GM18502 (cell line): ENCODE results near the gene SLC34A3.
"Not testable (repeated sequence)": the region's sequence is repeated elsewhere in the genome, so short reads cannot be mapped to it uniquely, and the experiment has no call there.

ENCODE experiments used
- ATAC-seq: cut with Tn5 transposase; IDR thresholded peaks from one replicate; pipeline ENCODE4 v1.9.1; 2021; ENCODE audit warnings: mild to moderate bottlenecking; ENCODE audit not compliant: unreplicated experiment, poor library complexity

SLC34A3 gene

DNA sequence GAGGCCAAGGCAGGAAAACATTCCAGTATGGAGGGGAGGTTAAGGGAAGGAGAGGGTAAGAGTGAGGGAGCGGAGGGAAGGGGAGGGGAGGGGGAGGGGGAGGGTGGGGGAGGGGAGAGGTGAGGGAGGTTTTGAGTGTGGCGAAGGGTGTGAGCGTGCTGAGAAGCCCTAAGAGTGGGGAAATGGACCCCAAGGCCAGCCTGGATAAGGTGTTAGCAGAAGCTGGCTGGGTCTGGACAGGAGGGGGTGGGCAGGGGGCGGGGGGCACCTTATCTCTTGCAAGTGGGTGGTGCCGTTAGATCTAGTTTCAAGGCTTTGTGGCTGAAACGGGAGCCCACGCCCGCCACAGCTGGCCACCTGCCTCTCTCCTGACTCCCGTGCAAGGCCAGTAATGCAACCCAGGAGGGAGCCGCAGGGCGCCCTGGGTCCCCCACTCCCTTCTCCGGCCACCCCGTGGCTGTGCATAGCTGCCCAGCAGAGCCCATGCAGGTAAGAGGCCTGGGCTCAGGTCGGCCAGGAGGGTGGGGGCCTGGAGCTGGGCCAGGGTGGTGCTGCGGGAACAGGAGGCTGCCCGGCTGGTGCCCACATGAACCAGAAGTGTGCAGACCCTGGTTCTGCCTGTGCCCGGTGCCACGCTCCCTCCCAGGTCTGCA, 2.7 kb upstream of the SLC34A3 start:
- ATAC-seq = no peak

DNA sequence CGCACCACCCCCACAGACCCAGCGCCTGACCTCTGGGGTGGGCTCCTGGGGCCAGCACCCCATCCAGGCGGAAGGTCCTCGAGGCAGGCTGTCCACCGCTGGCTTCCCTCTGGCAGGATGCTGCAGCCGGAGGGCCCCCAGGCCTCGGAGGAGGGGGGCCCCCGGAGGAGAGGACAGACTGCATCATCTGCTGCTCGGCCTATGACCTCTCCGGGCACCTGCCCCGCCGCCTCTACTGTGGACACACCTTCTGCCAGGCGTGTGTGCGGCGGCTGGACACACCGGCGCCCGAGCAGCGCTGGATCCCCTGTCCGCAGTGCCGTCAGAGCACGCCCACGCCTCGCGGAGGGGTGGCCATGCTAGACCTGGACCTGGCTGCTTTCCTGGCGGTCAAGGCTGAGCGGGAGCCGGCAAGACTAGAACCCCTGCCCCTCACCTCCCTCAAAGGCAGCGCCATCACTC, 2.2 kb upstream of the SLC34A3 start:
- ATAC-seq = no peak

DNA sequence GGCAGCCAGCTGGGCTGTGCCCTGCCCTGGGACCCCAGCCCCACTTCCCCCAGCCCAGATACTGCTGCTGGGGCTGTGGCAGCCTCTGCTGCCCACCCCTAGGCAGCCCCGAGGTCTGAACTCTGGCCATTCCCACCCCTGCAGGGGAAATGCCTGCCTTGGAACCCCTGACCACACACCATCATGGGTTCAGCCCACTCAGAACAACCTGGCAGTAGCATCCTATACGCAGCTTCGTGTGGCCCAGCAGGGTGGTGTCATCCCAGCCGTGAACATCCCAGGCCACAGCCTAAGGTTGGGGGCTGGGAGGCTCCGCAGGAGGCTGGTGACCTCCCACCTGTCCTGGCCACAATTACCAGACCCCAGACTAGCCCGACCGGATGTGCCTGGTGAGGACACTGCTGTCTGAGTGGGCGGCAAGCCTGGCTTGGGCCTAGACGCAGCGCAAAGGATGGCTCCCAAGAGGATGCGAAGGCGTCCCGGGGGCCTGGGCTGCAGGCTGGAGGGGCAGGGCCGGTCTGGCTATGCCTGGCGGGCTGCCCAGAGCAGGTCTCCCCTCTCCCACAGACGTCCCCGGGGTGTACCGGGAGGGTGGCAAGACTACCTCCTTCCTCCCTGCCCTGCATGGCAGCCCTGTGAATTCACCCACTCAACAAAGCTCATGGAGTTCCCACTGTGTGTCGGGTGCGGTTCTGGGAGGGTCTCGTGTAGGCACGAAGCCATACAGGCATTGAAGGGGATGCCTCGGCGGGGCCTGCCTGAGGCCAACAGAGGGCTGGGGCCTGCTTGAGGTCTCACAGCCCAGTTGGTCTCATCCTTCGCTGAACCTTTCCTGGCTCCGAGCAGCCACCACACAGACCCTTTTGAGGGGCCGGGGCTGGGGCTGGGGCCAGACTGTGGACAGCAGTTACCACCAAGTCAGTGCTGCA, 1.5 kb upstream of the SLC34A3 start:
- ATAC-seq = no peak

DNA sequence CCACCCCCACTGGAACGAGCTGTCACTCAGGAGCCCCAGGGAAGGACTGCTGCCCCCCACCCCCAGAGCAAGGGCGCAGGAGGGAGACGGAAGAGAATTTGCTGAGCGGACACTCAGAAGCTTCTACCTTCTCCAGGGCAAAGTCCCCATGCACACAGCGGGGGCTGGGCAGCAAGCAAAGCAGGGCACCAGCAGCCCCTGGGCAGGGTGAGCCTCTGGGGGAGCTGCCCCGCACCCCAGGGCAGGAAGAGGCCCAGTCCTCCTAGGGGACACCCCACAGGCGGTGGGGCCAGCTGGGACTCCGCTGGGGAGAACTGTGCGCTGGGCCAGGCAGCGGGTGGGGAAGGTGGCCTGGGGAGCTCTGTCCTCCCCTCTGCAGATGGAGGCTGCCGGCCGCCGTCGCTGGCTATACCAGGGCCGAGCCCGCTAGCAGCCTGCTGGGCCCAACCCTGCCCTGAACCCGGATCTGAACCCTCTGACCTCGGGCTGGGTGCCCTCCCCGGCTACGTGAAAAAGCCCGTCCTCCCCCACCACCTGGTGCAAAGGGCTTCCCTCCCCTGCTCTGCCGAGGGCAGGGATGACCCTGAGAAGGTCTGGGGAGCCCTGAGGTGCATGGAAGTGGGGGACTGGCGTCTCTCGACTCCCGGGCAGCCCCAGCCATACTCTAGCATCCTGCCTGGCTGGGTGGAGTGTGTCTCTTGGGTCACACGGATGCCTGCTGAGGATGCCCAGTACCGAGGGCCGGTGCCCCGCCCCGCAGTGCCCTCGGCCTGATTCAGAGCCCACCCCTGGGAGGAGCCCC, 597 bp upstream of the SLC34A3 start:
- ATAC-seq = no peak

DNA sequence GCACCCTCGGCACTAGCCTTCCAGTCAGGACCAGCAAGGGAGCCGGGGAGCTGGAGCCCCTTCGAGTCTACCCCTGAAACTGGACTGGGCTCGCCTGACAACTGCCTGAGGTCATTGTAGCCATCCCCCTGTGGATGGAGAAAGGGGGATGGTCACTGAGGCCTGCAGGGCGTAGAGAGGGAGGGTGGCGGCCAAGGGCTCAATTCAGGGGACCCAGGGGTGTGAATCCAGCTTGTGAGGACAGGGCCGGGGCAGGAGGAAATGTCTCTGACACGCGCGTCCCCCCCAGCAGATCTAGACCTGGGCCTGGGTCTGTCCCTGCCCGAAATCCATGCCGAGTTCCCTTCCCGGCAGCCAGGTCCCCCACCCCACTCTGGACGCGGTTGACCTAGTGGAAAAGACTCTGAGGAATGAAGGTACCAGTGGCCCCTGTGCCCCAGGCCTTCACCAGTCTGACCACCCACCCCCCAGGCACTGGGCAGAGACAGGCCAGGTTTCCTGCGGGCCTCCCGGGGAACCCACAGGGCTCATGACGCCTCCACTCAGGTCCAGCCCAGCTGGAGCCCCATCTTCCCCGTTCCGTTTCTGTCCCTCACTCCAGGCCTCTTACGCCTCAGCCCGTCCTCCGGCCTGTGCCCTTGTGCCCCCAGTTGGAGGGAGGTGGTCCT, 805 bp downstream of the SLC34A3 start:
- ATAC-seq = no peak

DNA sequence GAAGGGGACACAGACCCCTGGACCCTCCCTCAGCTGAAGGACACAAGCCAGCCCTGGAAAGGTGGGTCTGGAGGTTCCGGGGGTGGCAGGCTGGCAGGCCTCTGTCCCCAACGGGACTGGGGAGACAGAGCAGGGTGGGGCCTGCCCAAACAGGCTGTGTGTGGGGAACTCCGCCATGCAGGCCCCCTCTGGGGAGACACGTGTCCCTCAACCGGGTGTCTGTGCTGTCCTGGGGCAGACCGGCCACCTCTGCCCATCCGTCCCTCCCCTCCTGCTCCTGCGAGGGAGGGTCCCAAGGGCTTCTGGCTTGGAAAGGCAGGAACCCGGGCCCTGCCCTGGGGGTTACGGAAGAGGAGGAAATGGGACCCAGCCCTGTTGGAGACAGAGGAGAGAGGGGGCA, 1.4 kb downstream of the SLC34A3 start:
- ATAC-seq = no peak

DNA sequence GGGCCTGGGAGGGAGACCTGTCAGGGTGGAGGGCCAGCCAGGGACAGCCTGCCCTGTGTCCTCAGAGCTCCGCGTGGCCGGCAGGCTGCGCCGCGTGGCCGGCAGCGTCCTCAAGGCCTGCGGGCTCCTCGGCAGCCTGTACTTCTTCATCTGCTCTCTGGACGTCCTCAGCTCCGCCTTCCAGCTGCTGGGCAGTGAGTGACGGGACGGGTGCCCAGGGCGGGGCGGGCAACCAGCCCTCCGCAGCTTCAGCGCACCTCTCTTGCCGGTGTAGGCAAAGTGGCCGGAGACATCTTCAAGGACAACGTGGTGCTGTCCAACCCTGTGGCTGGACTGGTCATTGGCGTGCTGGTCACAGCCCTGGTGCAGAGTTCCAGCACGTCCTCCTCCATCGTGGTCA, 1.8 kb downstream of the SLC34A3 start:
- no peak for ATAC-seq

DNA sequence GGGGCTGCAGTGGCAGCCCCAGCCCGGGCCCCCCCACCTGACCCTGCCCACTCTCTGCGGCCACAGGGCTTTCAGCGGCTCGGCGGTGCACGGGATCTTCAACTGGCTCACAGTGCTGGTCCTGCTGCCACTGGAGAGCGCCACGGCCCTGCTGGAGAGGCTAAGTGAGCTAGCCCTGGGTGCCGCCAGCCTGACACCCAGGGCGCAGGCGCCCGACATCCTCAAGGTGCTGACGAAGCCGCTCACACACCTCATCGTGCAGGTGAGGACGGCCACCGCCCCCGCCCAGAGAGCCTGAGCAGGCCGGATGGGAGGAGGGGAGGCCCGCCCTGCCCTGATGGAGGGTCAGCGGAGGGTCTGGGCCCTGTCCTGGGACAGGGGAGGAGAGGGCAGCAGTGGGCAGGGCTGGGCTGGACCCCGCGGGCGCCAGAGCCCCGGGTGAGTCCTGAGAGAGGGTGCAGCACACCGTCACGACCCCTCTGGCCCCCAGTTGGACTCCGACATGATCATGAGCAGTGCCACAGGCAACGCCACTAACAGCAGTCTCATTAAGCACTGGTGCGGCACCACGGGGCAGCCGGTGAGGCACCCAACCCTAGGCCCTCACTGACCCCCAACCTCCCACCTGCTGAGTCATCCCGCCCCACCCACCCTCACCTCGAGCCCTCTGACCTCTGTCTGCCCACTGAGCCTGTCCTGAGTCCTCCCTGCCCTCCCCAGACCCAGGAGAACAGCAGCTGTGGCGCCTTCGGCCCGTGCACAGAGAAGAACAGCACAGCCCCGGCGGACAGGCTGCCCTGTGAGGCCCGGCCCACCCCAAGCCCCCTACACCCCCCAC, 2.7 kb downstream of the SLC34A3 start:
- ATAC-seq = no peak

DNA sequence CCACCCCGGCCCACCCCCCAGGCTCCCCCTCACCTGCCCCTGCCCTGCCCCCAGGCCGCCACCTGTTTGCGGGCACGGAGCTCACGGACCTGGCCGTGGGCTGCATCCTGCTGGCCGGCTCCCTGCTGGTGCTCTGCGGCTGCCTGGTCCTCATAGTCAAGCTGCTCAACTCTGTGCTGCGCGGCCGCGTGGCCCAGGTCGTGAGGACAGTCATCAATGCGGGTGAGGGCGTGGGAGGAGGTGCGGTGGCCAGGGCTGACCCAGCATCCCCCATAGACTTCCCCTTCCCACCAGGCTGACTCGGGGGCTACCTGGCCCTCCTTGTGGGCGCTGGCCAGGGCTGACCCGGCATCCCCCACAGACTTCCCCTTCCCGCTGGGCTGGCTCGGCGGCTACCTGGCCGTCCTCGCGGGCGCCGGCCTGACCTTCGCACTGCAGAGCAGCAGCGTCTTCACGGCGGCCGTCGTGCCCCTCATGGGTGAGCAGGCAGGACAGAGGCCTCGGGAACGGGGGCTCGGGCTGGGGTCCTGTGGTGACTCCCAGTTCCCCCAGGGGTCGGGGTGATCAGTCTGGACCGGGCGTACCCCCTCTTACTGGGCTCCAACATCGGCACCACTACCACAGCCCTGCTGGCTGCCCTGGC, 3.5 kb downstream of the SLC34A3 start:
- no peak for ATAC-seq

DNA sequence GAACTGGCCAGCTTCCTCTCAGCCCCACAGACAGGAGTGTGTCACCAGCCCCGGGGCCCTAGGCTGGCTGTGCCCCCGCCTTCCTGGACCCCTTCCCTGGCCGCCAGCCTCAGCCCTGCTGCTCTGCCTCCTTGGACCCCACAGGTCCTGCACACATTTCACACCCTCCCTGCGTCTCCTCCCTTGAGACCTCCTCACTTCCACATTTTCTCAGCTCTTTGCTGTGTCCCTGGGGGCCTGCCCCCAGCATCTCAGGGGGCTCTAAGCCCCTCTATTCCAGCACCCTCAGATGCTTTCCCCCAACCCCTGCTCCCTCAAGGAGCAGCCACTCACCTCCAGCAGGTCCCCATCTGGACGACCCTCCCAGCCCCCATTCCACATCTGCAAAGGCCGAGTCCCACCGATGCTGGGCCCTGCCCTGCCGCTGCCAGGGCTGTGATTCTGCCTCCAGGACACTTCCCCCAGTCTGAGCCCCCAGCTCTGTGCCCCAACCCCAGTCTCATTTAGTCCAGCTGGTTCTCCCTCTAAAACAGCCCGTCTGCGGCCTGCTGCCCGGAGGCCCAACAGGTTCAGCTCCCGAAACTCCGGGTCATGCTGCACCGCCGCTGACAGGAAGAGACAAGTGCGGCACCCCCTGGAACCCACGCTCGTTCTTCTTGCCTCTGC, 4.2 kb downstream of the SLC34A3 start:
- no peak for ATAC-seq

DNA sequence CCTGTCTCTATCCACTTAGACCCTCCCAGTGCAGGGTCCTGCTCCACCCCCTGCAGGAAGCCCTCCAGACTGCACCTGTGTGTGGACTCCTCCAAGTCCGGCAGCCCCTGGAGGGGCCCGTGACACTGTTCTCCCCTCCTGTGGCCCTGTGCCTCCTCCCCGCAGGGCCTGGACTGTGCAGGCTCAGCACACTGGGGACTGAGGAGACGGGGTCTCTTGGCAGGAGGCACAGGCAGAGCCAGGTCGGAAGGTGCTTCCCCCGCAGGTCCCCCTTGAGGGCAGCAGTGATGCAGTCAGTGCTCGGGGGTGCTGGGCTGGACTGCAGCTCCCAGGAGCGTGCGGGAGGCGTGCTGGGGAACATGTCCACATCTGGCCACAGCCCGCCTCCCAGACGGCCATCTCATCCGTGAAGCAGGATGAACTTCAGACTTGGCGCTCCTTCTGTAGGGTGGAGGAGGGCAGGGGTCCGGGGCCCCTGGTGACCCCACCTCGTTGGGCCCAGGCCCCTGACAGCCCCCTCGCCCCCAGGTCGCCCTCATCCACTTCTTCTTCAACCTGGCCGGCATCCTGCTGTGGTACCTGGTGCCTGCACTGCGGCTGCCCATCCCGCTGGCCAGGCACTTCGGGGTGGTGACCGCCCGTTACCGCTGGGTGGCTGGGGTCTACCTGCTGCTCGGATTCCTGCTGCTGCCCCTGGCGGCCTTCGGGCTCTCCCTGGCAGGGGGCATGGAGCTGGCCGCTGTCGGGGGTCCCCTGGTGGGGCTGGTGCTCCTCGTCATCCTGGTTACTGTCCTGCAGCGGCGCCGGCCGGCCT, 4.9 kb downstream of the SLC34A3 start:
- no peak for ATAC-seq

DNA sequence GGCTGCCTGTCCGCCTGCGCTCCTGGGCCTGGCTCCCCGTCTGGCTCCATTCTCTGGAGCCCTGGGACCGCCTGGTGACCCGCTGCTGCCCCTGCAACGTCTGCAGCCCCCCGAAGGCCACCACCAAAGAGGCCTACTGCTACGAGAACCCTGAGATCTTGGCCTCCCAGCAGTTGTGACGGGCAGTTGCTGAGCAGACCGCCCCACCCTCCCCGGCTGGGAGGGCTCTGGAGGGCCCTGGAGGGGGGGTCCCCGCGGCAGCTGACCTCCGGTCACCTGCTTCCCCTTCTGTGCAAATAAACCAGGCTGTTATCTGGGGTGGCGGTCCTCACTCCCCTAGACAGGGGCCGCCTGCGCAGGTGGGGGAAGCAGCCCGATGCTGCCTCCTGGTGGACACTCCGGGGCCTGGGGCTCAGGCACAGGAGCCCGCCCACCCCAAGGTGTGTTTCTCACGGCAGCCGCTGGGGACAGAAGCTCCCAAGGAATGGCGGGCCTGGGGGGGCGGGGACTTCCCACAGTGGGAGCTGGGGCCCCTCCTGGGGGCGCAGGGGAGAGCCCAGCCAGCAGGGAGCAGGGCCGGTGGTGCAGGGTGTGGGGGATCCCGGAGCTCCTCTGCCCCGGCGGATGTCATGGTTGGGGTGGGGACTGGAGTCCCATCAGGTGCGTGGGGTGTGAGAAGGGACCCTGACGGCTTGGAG, 5.7 kb downstream of the SLC34A3 start:
- ATAC-seq = no peak

DNA sequence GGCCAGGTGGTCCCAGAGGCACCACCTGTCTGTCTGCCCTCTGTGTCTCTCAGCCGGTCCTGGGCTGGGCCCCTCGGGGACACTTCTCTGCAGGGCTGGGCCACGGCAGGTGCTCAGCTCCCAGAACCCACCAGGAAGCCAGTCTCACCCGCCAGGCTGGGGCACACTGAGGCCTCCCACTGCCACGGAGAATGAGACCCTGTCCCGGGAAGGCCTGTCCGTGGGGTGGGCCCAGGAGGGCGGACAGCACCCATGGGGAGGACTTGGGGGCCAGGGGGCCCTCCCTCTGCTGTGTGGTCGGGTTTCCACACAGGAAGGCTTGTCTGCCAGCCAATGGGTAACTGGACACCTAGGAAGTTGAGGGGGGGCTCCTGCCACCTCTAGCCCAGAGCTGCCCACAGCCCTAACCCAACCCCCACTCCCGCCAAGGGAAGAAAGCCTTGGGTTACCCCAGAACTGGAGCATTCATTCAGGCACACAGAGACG, 6.3 kb downstream of the SLC34A3 start:
- ATAC-seq = no peak

DNA sequence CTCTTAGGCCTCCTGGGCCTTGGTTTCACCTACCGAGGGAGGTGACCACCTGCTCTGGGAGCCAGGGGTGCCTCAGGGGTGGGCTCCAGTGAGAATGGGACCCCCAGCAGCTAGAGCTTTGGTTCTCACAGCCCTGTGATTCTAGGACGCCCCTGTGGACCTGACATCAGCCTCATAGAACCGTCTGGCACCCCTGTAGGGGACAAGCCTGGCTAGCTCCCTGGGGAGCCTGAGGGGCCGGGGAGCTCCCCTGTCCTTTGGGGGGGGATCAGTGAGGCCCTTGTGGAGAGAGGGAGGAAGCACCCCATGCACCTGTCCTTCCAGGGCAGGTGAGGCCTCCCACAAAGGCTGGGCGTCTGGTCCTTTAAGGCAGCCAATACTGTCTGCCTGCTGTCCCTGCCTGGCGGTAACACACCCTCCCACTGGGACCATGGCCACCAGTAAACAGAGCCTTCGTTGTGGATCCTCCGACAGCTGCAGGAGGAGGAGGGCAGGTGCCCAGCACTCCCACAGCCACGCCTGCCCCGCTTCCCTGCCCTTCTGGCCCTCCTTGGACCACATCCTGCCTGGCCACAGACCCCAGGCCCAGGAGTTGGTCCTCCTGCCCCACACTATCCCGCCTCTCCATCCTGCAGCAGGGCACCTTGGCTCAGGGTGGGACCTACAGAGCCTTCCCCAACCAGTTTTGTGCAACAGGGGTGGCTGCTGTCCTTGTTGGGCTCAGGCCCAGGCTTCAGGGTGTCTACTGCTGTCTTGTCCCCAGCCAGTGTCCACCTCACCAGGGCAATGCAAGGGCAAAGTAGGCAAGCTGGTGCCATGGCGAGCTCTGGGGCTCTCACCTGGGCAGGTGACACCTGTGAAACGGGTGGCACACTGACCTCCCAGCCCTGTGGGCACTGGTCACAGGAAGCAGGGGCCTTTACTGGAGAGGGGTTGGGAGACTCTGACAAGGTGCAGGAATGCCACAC, 7.3 kb downstream of the SLC34A3 start:
- ATAC-seq = no peak

DNA sequence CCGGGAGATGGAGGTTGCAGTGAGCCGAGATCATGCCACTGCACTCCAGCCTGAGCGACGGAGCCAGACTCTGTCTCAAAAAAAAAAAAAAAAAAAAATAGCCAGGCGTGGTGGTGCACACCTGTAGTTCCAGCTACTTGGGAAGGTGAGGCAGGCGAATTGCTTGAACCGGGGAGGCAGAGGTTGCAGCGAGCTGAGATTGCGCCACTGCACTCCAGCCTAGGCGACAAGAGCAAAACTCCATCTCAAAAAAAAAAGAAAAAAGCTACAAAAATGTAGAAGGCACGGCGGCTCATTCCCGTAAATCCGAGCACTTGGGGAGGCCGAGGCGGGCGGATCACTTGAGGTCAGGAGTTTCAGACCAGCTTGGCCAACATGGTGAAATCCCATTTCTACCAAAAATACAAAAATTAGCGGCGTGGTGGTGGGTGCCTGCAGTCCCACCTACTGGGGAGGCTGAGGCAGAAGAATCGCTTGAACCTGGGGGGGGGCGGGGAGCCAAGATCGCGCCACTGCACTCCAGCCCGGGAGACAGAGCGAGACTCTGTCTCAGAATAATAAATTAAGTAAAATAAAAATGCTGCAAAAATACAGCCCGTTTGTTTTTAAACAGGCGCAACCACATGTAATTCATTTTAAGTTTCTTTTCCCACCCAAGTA, 9.0 kb downstream of the SLC34A3 start:
- ATAC-seq = not testable (repeated sequence)
